ENCODE measurements around the gene VASH1. TPM values are rescaled to one million over a fixed set of nuclear protein-coding genes. Genes with fewer than 3 reads are reported as not detected.

Gene VASH1
- total RNA-seq, 1 donor from 2014 or later = not detected

- TF ChIP-seq CTCF (IDR thresholded peaks at IDR 0.05; ENCODE audit: insufficient read depth, low read length, severe bottlenecking) = no peak
- no peak for FAIRE-seq
Observed at GRCh38 chr14:76792422-76792821, 31.2 kb downstream of the VASH1 start.

DNA sequence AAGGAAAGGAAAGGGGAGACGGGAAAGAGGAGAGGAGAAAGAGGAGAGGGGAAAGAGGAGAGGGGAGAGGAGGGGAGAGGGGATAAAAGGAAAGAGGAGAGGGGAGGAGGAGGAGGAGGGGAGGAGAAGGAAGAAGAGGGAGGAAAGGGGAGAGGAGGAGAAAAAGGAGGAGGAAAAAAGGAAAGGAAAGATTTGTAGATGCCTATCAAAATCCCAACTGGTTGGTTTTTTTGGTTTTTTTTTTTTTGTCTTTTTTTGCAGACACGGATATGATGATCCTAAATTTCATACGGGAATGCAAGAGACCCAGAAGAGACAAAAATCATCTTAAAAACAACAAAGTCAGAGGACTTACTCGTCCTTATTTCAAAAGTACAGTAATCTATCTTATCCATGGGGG lies 32.1 kb downstream of the VASH1 start:
- DNase-seq (ENCODE audit: low read depth) (no peak), FAIRE-seq (no peak)
- Histone ChIP-seq H3K27me3 (ENCODE audit: control insufficient read depth, insufficient read depth, low read length) (no peaks in the 10 kb centered on the region), H3K36me3 (ENCODE audit: control insufficient read depth, insufficient read depth, low read length) (peaks cover 11% of the 10 kb centered on the region), H3K4me3 (ENCODE audit: low read depth, low read length) (no peak overlapping the region)
- TF ChIP-seq CTCF (IDR thresholded peaks at IDR 0.05; ENCODE audit: insufficient read depth, low read length, severe bottlenecking) = no peak

More at GRCh38 chr14:76792422-76792821, 31.2 kb downstream of the VASH1 start:
- H3K27me3 ChIP-seq (ENCODE audit: control insufficient read depth, insufficient read depth, low read length) = no peaks in the 10 kb centered on the region
- H3K36me3 ChIP-seq (ENCODE audit: control insufficient read depth, insufficient read depth, low read length) = peaks cover 11% of the 10 kb centered on the region
- no peak for DNase-seq (ENCODE audit: low read depth)
- no peak overlapping the region for H3K4me3 ChIP-seq (ENCODE audit: low read depth, low read length)

- peaks cover 10% of the 10 kb centered on the region for H3K36me3 ChIP-seq (ENCODE audit: control insufficient read depth, insufficient read depth, low read length)
- FAIRE-seq (no peak), DNase-seq (ENCODE audit: low read depth) (no peak)
- TF ChIP-seq CTCF (IDR thresholded peaks at IDR 0.05; ENCODE audit: insufficient read depth, low read length, severe bottlenecking) = no peak
- H3K27me3 ChIP-seq (ENCODE audit: control insufficient read depth, insufficient read depth, low read length) = no peaks in the 10 kb centered on the region
- H3K4me3 ChIP-seq (ENCODE audit: low read depth, low read length) = no peak overlapping the region
Observed at GRCh38 chr14:76793956-76794355, 32.7 kb downstream of the VASH1 start.

GRCh38 chr14:76806446-76806845 lies 45.2 kb downstream of the VASH1 start:
- FAIRE-seq = no peak
- no peak for DNase-seq (ENCODE audit: low read depth)
- Histone ChIP-seq H3K36me3 (ENCODE audit: control insufficient read depth, insufficient read depth, low read length) (peaks cover 14% of the 10 kb centered on the region), H3K27me3 (ENCODE audit: control insufficient read depth, insufficient read depth, low read length) (no peaks in the 10 kb centered on the region), H3K4me3 (ENCODE audit: low read depth, low read length) (no peak overlapping the region)
- no peak for TF ChIP-seq CTCF (IDR thresholded peaks at IDR 0.05; ENCODE audit: insufficient read depth, low read length, severe bottlenecking)

GRCh38 chr14:76808011-76808410 lies 46.7 kb downstream of the VASH1 start:
- DNase-seq (ENCODE audit: low read depth) (no peak), FAIRE-seq (no peak)
- no peak for TF ChIP-seq CTCF (IDR thresholded peaks at IDR 0.05; ENCODE audit: insufficient read depth, low read length, severe bottlenecking)
- Histone ChIP-seq H3K36me3 (ENCODE audit: control insufficient read depth, insufficient read depth, low read length) (peaks cover 14% of the 10 kb centered on the region), H3K27me3 (ENCODE audit: control insufficient read depth, insufficient read depth, low read length) (no peaks in the 10 kb centered on the region), H3K4me3 (ENCODE audit: low read depth, low read length) (no peak overlapping the region)

GRCh38 chr14:76808990-76809389 lies 47.7 kb downstream of the VASH1 start:
- DNase-seq (ENCODE audit: low read depth) (no peak), FAIRE-seq (no peak)
- H3K27me3 ChIP-seq (ENCODE audit: control insufficient read depth, insufficient read depth, low read length) = no peaks in the 10 kb centered on the region
- no peak overlapping the region for H3K4me3 ChIP-seq (ENCODE audit: low read depth, low read length)
- H3K36me3 ChIP-seq (ENCODE audit: control insufficient read depth, insufficient read depth, low read length) = peaks cover 8% of the 10 kb centered on the region
- TF ChIP-seq CTCF (IDR thresholded peaks at IDR 0.05; ENCODE audit: insufficient read depth, low read length, severe bottlenecking) = no peak

Data from bronchial epithelial cell (primary cell).